ENCODE data around the gene FOXP1. TPM values are rescaled to one million over a fixed set of nuclear protein-coding genes. Genes with fewer than 3 reads are reported as not detected.

Gene FOXP1
- total RNA-seq, 1 experiment from 2014 or later, result 334 TPM

DNA sequence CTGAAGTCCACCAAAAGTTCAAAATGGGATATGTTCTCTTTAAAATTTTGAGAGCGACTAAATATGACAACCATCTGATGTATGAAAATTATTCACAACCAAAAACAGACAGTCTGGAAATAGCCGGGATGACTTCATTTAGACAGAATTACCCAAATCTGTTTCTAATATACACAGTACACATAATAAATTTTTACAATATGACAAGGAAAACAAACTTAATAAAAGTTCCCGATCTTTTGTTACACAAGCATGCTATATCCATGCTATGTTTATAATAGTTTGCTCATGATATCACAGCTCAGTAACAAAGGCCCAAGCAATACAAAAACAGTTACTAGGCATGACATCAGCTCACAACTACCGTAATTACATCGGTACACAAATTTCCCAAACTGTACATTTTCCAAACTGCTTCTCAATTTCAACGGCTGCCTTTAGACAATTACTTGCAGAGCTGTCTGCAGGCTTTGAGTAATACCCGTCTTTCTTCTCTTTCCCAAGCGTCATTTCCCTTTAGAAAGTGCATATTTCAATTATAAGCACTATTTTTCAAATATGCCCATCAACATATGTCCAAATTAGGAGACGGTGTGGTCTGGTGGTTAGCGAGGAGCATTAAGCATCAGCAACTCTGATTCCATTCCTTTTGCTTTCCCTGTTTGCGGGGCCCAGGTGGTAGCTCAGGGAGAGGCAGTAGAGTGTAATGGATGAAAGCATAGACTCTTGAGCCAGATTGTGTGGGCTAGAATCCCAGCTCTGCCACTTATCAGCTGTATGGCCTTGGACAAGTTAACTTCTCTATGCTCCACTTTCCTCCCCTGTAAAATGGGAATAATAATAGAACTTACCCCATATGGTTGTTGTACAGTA lies 481.2 kb downstream of the FOXP1 start:
- Histone ChIP-seq H3K79me2 (ENCODE audit: low read length) (peaks cover 99% of the 10 kb centered on the region), H4K20me1 (ENCODE audit: insufficient read depth, low read depth, low read length) (peaks cover 11% of the 10 kb centered on the region; the same call in 1 of the 2 replicates), H2AFZ (ENCODE audit: low read length) (no peak overlapping the region), H3K4me1 (ENCODE audit: low read length) (peaks cover 23% of the 10 kb centered on the region), H3K4me3 (ENCODE audit: low read length) (no peak overlapping the region), H3K36me3 (ENCODE audit: insufficient read depth, low read length) (peaks cover 45% of the 10 kb centered on the region; the same call in 1 of the 2 replicates), H3K9ac (ENCODE audit: low read length) (no peak overlapping the region), H3K27ac (ENCODE audit: low read length) (no peak overlapping the region), H3K4me2 (ENCODE audit: low read depth, low read length, poor library complexity, severe bottlenecking) (no peak overlapping the region), H3K9me2 (replicated peaks; ENCODE audit: insufficient read depth, low read length) (no peaks in the 10 kb centered on the region), H3K27me3 (ENCODE audit: low read length) (no peaks in the 10 kb centered on the region), H3K9me3 (ENCODE audit: low read length) (no peaks in the 10 kb centered on the region)
- DNase-seq, result no peak

DNA sequence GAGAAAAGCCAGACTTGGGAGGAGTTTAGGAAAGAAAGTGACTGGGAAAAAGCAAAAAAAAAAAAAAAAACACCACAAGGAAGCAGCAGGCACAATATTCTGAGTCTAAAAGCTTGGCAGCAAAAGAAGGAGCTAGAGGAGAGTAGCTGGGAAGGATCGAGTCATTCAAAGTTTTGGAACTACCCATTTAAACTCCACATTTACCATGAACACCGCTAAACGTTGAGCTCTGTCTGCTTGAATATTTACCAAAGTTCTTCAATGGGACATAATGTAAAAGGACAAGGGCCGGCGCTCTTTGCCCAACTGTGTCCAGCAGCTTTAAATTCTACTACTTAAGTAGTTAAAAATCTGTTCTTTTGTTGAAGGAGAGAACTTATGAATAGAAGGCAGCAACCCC lies 481.9 kb downstream of the FOXP1 start:
- Histone ChIP-seq H3K36me3 (ENCODE audit: insufficient read depth, low read length) (peaks cover 51% of the 10 kb centered on the region; the same call in 1 of the 2 replicates), H4K20me1 (ENCODE audit: insufficient read depth, low read depth, low read length) (peaks cover 11% of the 10 kb centered on the region; the same call in 1 of the 2 replicates), H3K4me1 (ENCODE audit: low read length) (peaks cover 30% of the 10 kb centered on the region), H3K4me3 (ENCODE audit: low read length) (no peak overlapping the region), H3K9me2 (replicated peaks; ENCODE audit: insufficient read depth, low read length) (no peaks in the 10 kb centered on the region), H3K9me3 (ENCODE audit: low read length) (no peaks in the 10 kb centered on the region), H3K27ac (ENCODE audit: low read length) (no peak overlapping the region), H3K9ac (ENCODE audit: low read length) (no peak overlapping the region), H3K79me2 (ENCODE audit: low read length) (peaks cover 99% of the 10 kb centered on the region), H3K4me2 (ENCODE audit: low read depth, low read length, poor library complexity, severe bottlenecking) (no peak overlapping the region), H2AFZ (ENCODE audit: low read length) (no peak overlapping the region), H3K27me3 (ENCODE audit: low read length) (no peaks in the 10 kb centered on the region)
- no peak for DNase-seq

- H3K4me2 ChIP-seq (ENCODE audit: low read depth, low read length, poor library complexity, severe bottlenecking), result no peak overlapping the region
- H3K9me2 ChIP-seq (replicated peaks; ENCODE audit: insufficient read depth, low read length), result no peaks in the 10 kb centered on the region
- H3K79me2 ChIP-seq (ENCODE audit: low read length), result peaks cover 100% of the 10 kb centered on the region
- no peaks in the 10 kb centered on the region for H3K9me3 ChIP-seq (ENCODE audit: low read length)
- peaks cover 36% of the 10 kb centered on the region for H3K4me1 ChIP-seq (ENCODE audit: low read length)
- H3K4me3 ChIP-seq (ENCODE audit: low read length), result no peak overlapping the region
- peaks cover 56% of the 10 kb centered on the region; the same call in 1 of the 2 replicates for H3K36me3 ChIP-seq (ENCODE audit: insufficient read depth, low read length)
- H3K9ac ChIP-seq (ENCODE audit: low read length), result no peak overlapping the region
- H3K27ac ChIP-seq (ENCODE audit: low read length), result no peak overlapping the region; the same call in 1 of the 2 replicates
- DNase-seq, result no peak
- H4K20me1 ChIP-seq (ENCODE audit: insufficient read depth, low read depth, low read length), result peaks cover 11% of the 10 kb centered on the region; the same call in 1 of the 2 replicates
- H2AFZ ChIP-seq (ENCODE audit: low read length), result no peak overlapping the region
- H3K27me3 ChIP-seq (ENCODE audit: low read length), result no peaks in the 10 kb centered on the region
Measured at GRCh38 chr3:71101014-71101413, 482.5 kb downstream of the FOXP1 start.

DNA sequence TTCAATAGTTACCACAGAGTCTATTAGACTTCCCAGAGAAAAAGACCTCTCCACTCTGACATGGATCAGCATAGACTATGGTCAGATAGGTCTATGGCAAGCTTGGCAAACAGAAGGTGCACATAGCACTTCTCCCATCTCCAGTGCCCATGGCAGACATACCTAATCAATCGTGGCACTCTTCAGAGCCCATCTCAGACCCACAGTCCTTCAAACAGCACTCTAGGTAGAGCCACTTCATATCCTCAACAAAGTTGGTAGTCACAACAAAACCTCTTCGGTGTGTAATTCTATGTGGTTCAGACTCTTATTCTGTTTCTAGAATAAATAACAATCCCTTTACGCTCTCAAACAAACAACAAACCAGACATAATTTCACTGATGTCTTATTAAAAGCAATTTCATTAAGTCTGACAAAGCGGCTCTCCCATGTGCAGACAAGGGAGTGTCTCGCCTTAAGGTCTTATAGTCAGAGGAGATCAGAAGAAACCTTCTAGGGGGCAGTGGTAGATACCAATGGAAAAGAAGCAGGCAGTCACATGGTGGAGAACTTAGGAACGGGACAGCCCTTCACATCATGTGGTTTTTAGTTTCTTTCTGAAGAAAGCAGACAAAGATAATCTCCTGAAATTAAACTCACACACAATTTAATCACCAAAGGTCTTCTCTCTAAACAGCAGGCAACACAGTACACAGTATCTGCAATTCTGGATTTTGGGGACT lies 483.4 kb downstream of the FOXP1 start:
- H4K20me1 ChIP-seq (ENCODE audit: insufficient read depth, low read depth, low read length), result peaks cover 6% of the 10 kb centered on the region; the same call in 1 of the 2 replicates
- peaks cover 99% of the 10 kb centered on the region for H3K79me2 ChIP-seq (ENCODE audit: low read length)
- H3K4me3 ChIP-seq (ENCODE audit: low read length), result no peak overlapping the region
- H2AFZ ChIP-seq (ENCODE audit: low read length), result no peak overlapping the region
- no peak overlapping the region; the same call in 1 of the 2 replicates for H3K27ac ChIP-seq (ENCODE audit: low read length)
- peaks cover 35% of the 10 kb centered on the region for H3K4me1 ChIP-seq (ENCODE audit: low read length)
- H3K9me2 ChIP-seq (replicated peaks; ENCODE audit: insufficient read depth, low read length), result no peaks in the 10 kb centered on the region
- peaks cover 55% of the 10 kb centered on the region; the same call in 1 of the 2 replicates for H3K36me3 ChIP-seq (ENCODE audit: insufficient read depth, low read length)
- H3K9ac ChIP-seq (ENCODE audit: low read length), result no peak overlapping the region
- H3K9me3 ChIP-seq (ENCODE audit: low read length), result no peaks in the 10 kb centered on the region
- H3K27me3 ChIP-seq (ENCODE audit: low read length), result no peaks in the 10 kb centered on the region
- H3K4me2 ChIP-seq (ENCODE audit: low read depth, low read length, poor library complexity, severe bottlenecking), result no peak overlapping the region
- no peak for DNase-seq

DNA sequence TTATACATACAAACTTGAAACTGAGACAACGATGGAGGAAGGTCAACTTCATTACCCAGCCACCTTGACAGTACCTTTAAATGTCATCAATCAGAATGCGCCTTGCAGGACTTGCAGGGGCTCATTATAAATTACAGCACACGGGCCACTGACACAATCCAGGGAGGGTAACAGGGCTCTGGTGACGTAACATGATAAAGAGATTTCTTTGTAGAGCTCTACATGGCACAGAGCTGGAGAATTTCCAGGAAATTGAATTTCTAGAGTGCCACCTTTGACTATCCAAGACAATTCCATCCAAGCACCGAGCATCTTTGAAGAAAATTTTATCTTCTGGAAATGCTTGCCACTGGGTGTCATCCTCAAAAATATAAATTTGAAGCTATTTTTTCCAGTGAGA lies 486.0 kb downstream of the FOXP1 start:
- Histone ChIP-seq H3K9me2 (replicated peaks; ENCODE audit: insufficient read depth, low read length) (no peaks in the 10 kb centered on the region), H3K4me1 (ENCODE audit: low read length) (peaks cover 50% of the 10 kb centered on the region)

GRCh38 chr3:71095511-71096291 lies 487.8 kb downstream of the FOXP1 start:
- Histone ChIP-seq H3K27ac (ENCODE audit: low read length) (peak overlapping the region; percentile 35), H3K9me3 (ENCODE audit: low read length) (no peaks in the 10 kb centered on the region), H3K36me3 (ENCODE audit: insufficient read depth, low read length) (peaks cover 33% of the 10 kb centered on the region; the same call in 1 of the 2 replicates), H3K79me2 (ENCODE audit: low read length) (peaks cover 82% of the 10 kb centered on the region), H3K4me2 (ENCODE audit: low read depth, low read length, poor library complexity, severe bottlenecking) (no peak overlapping the region), H4K20me1 (ENCODE audit: insufficient read depth, low read depth, low read length) (no peaks in the 10 kb centered on the region), H3K9ac (ENCODE audit: low read length) (no peak overlapping the region), H3K4me3 (ENCODE audit: low read length) (no peak overlapping the region), H3K4me1 (ENCODE audit: low read length) (peaks cover 60% of the 10 kb centered on the region), H3K9me2 (replicated peaks; ENCODE audit: insufficient read depth, low read length) (no peaks in the 10 kb centered on the region), H2AFZ (ENCODE audit: low read length) (no peak overlapping the region), H3K27me3 (ENCODE audit: low read length) (no peaks in the 10 kb centered on the region)
- no peak for DNase-seq

More for the DNA sequence above, 486.0 kb downstream of the FOXP1 start:
- Histone ChIP-seq H3K36me3 (ENCODE audit: insufficient read depth, low read length) (peaks cover 46% of the 10 kb centered on the region; the same call in 1 of the 2 replicates), H3K4me3 (ENCODE audit: low read length) (no peak overlapping the region), H2AFZ (ENCODE audit: low read length) (no peak overlapping the region), H4K20me1 (ENCODE audit: insufficient read depth, low read depth, low read length) (peaks cover 4% of the 10 kb centered on the region; the same call in 1 of the 2 replicates), H3K9me3 (ENCODE audit: low read length) (no peaks in the 10 kb centered on the region), H3K9ac (ENCODE audit: low read length) (no peak overlapping the region), H3K27ac (ENCODE audit: low read length) (no peak overlapping the region), H3K4me2 (ENCODE audit: low read depth, low read length, poor library complexity, severe bottlenecking) (no peak overlapping the region), H3K27me3 (ENCODE audit: low read length) (no peaks in the 10 kb centered on the region), H3K79me2 (ENCODE audit: low read length) (peaks cover 95% of the 10 kb centered on the region)
- DNase-seq, result no peak

GRCh38 chr3:71094658-71095209 lies 488.8 kb downstream of the FOXP1 start:
- Histone ChIP-seq H3K4me1 (ENCODE audit: low read length) (peaks cover 70% of the 10 kb centered on the region), H3K36me3 (ENCODE audit: insufficient read depth, low read length) (peaks cover 26% of the 10 kb centered on the region; the same call in 1 of the 2 replicates), H3K9me2 (replicated peaks; ENCODE audit: insufficient read depth, low read length) (no peaks in the 10 kb centered on the region), H3K9me3 (ENCODE audit: low read length) (no peaks in the 10 kb centered on the region), H3K9ac (ENCODE audit: low read length) (no peak overlapping the region), H3K4me2 (ENCODE audit: low read depth, low read length, poor library complexity, severe bottlenecking) (no peak overlapping the region), H3K79me2 (ENCODE audit: low read length) (peaks cover 79% of the 10 kb centered on the region), H3K27ac (ENCODE audit: low read length) (peak overlapping the region; percentile 35), H3K27me3 (ENCODE audit: low read length) (no peaks in the 10 kb centered on the region), H2AFZ (ENCODE audit: low read length) (no peak overlapping the region), H3K4me3 (ENCODE audit: low read length) (no peak overlapping the region), H4K20me1 (ENCODE audit: insufficient read depth, low read depth, low read length) (no peaks in the 10 kb centered on the region)
- no peak for DNase-seq
